Activated naive CD4-positive, alpha-beta T cell treated with anti-CD3 and anti-CD28 coated beads, Interleukin-2, amount 50 U/mL, for 16 hours (primary cell): ENCODE data around the gene CT47C1.
A peak's percentile ranks its signal among the peaks of the same experiment; 100 is the strongest.
"Not testable (repeated sequence)": the region's sequence is repeated elsewhere in the genome, so short reads cannot be mapped to it uniquely, and the experiment has no call there.

ENCODE experiments used
- DNase-seq: peaks from one replicate; pipeline ENCODE4 v3.0.0-alpha.2; 2020

The CT47C1 gene

DNA sequence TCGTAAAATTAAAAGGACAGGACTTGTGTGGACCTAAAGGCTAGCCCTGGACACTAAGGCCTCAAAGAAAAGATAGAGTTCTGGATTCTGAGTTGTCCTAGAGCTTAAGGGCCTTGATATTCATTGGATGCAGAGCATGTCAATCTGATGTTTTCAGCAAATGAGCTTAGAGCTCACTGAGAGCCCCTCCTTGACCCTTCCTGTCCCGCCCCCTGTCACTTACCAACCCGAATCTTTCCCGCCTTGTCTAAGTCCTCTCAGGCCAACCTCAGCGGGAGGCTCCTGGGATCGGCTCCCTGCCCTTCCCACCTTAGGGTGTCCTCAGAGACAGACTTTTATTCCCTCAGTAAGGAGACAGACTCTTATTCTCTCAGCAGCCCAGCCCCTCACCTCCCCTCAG lies at the start of gene CT47C1:
Gene CT47C1 (plus strand): TSS at position 250 of the 400 bp plus-strand sequence. CDS start 233 bp downstream, outside the sequence.
- no peak for DNase-seq

GRCh38 chrX:119025900-119026299 lies 46.9 kb upstream of the CT47C1 start:
- DNase-seq, result no peak

DNA sequence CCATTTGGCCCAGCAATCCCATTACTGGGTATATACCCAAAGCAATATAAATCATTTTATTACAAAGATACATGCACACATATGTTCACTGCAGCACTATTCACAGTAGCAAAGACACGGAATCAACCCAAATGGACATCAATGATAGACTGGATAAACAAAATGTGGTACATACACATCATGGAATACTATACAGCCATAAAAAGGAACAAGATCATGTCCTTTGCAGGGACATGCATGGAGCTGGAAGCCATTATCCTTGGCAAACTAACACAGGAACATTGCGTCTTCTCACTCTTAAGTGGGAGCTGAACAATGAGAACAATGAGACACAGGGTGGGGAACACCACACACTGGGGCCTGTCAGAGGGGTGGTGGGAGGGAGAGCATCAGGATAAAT lies 46.4 kb upstream of the CT47C1 start:
- DNase-seq, result not testable (repeated sequence)

DNA sequence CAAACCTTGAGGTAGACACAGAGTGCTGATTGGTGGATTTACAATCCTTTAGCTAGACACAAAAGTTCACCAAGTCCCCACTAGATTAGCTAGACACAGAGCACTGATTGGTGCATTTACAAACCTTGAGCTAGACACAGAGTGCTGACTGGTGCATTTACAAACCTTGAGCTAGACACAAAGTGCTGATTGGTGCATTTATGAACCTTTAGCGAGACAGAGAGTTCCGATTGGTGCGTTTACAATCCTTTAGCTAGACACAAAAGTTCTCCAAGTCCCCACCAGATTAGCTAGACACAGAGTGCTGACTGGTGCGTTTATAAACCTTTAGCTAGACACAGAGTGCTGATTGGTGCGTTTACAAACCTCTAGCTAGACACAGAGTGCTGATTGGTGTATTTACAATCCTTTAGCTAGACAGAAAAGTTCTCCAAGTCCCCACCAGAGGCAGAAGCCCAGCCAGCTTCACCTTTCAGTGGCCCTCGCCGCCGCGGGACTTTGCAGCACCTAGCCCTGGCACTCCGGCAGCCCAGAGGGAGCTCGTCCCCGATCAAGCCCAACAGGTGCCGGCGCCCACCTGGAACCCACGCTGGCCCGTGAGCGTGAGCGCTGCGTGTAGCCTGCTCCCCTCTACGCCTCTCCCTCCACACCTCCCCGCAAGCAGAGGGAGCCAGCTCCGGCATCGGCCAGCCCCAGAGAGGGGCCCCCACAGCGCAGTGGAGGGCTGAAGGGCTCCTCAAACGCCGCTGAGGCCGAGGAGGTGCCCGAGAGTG lies 44.6 kb upstream of the CT47C1 start:
- DNase-seq, result not testable (repeated sequence)

GRCh38 chrX:119028733-119029330 lies 44.0 kb upstream of the CT47C1 start:
- DNase-seq, result no peak

- not testable (repeated sequence) for DNase-seq
Measured at GRCh38 chrX:119029656-119030055, 43.1 kb upstream of the CT47C1 start.

GRCh38 chrX:119030990-119031389 lies 41.8 kb upstream of the CT47C1 start:
- DNase-seq, result no peak

- DNase-seq, result no peak
Measured at GRCh38 chrX:119036107-119037029, 36.4 kb upstream of the CT47C1 start.

DNA sequence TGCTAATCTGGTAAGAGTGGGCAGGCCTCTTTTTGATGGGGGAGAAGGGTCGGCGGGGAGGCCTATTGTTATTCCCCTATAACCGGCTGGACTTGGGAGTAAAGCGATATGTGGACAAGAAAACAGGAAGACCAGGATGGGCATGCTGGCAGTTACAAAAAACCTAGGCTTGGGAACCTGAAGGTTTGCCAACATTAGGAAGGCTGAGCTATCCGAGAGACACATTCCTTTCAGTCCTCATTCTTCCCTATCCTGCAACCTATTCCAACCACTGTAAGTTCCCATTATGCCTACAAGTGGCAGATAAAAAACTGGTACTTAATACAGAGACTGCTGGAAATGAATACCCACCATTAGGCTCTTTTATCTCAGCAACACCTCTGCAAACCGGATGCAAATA lies 32.4 kb upstream of the CT47C1 start:
- no peak for DNase-seq

DNA sequence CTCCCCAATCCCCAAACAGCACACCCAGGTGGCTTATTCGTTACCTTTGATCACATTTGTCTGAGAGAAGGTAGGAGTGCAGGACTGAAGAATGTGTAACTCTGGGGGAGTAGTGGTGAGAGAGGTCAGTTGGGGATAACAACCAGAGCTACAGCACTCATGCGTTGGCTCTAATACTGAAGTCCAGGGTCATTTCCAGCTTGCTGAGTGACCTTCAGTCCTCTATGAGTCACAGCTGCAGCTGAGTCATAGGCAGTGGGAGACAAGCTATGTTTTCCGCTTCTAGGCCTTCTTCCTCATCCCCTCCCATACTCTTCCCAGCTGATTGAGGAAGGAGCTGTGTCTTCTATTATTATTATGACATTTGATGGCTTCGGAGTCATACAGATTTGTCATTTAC lies 31.6 kb upstream of the CT47C1 start:
- no peak for DNase-seq

GRCh38 chrX:119042040-119042439 lies 30.8 kb upstream of the CT47C1 start:
- DNase-seq, result no peak

DNA sequence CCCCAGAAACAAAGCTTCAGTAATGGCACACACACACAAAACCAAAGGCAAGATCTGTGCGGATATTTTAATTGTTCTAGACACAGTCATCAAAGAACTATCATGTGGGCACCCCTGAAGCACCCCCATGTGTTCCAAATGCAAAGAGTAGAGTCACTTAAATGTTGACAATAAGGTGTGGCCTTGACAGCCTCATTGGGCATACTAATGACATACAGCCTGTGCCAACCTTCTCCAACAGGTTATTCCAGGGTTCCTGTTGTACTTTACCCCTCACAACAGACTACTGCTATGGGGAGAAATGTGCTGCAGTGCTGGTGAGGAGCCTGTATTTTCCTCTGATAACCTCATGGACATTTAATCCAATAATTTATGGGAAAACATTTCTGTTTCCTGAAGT lies 29.8 kb upstream of the CT47C1 start:
- DNase-seq, result no peak

DNA sequence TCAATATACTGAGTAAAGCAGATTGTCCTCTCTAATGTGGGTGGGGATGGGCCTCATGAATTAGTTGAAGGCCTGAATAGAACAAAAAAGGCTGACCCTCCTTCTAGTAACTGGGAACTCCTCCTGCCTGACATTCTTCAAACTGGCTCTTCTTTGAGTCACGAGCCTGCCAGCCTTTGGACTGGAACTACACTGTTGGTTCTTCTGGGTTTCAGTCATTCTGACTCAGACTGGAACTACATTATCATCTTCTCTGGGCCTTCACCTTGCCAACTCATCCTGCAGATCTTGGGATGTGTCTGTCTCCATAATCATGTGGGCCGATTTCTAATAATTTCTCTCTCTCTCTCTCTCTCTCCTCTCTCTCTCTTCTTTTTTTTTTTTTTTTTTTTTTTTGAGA lies 26.9 kb upstream of the CT47C1 start:
- DNase-seq, result no peak

DNA sequence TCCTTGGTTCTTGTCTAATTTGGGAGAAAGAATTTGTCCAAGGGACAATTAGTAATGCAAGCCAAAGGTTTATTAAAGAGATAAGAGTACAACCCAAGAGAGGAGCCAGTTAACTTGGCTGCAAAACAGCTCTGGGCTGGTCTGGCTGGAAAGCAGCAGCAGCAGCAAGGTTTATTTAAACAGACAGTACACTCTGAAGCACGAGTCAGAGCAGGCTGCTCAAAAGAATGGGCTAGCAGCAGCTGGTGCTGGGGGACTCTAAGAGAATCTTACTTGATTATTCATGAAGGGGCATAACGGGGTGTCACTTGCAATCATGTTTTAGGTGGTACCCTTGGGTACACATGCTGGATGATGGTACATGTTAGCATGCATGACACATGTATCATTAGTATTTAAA lies 17.1 kb upstream of the CT47C1 start:
- DNase-seq, result no peak

GRCh38 chrX:119062750-119063374 lies 9.9 kb upstream of the CT47C1 start:
- no peak for DNase-seq

DNA sequence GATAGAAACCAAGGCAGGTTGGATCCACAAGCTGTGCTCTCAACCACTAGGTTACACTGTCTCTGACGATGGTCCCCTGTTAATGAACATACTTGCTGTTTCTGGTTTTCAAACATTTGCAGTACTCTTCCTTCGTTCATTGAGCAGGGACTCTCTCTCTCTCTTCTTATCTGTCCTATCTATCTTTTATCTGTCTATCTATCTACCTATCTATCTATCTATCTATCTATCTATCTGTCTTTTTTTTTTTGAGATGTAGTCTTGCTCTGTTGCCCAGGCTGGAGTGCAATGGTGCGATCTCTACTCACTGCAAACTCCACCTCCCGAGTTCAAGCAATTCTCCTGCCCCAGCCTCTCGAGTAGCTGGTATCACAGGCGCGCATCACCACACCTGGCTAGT lies 9.4 kb upstream of the CT47C1 start:
- DNase-seq, result no peak

GRCh38 chrX:119067023-119067739 lies 5.6 kb upstream of the CT47C1 start:
- peak; percentile 49 for DNase-seq

DNA sequence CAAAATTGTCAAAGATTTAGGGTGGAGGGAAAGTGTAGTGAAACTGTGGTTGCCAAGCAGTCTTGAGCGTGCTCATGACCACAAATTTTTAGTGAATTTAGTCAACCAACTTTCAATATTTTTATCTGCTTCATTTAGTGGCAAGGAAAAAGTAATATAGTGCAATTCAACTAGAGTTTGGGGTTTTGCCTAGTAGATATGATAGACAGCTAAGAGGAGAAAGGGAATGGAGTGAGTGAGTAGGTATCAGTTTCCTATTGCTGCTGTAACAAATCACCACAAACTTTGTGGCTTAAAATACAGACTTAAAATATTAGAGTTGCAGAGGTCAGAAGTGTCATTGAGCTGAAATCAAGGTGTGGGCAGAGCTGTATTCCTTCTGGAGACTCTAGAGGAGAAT lies 3.7 kb upstream of the CT47C1 start:
- no peak for DNase-seq

- DNase-seq, result no peak
Measured at GRCh38 chrX:119069762-119070161, 3.0 kb upstream of the CT47C1 start.

DNA sequence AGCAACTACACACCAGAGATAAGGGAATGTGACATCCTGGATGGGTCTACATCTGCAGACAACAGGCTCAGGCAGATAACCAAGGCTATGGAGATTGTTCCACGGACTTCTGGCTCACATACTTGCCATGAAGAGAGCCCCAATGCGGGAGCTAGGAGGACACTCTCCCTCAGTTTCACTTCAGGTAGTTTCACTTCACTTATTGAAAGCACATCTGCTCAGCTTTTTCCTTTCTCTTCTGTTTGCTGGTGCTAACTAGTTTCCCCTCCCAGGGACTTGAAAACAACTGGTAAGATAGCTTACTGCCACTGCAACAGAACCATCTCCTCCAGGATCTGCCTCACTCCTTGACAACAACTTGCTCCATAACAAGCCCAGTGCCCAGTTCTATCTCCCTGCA lies 1.4 kb upstream of the CT47C1 start:
- no peak for DNase-seq

- DNase-seq, result no peak
Measured at GRCh38 chrX:119073200-119073905, 560 bp downstream of the CT47C1 start.

DNA sequence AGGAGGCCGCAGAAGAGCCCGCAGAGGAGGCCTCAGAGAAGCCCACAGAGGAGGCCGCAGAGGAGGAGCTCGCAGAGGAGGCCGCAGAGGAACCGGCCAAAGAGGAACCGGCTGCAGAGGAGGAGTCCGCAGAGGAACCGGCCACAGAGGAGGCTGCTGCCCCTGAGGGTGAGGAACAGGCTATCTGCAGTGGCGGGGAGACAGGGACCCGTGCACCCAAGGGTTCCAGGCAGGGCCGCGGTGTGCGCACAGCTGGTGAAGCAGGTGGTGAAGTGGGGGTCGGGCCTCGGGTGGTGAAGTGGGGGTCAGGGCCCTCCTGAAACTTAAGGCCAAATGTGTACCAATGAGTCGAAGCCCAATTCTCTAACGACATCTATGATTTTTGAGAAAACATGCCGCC lies 1.1 kb downstream of the CT47C1 start:
- DNase-seq, result no peak
